Stimulated activated CD4-positive, alpha-beta T cell treated with anti-CD3 and anti-CD28 coated beads, Interleukin-12 subunit alpha, Interleukin-12 subunit beta, amount 100 ng/mL, for 48 hours (primary cell): ENCODE data around the gene GAB2.
"Not testable (repeated sequence)": the region's sequence is repeated elsewhere in the genome, so short reads cannot be mapped to it uniquely, and the experiment has no call there.

Experiments used
- DNase-seq, 3 donors: peaks; one replicate each; pipeline ENCODE4 v3.0.0-alpha.2; 2020; ENCODE audit warnings: low read depth in 2 of 3, low spot score in 1 of 3

The GAB2 gene

DNA sequence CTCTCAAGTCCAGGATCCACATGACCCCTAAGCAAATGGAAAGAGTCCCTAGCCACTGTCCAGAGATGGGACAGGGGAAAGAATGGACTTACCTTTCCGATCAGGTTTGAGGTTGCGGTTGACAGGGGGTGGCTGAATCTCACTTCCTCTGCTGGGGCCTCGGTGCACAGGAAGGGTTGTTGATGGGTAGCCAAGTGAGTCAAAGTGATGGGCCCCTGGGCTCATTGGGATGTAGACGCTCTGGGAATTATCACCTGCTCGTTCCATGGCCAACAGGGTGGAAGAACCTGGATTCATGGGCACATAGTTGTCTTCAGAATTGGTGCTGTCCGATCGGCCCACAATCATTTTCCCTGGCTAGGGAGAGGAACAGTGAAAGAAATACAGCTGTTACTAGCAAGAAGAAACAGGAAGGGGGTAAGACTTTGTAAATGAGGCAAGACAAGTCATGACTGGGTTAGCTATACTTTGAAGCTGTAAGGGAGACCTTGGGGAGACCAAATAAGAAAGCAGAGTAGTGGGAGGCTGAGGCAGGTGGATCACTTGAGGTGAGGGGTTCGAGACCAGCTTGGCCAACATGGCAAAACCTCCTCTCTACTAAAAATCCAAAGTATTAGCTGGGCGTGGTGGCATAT is 194.2 kb downstream of the GAB2 start:
- no peak for DNase-seq

DNA sequence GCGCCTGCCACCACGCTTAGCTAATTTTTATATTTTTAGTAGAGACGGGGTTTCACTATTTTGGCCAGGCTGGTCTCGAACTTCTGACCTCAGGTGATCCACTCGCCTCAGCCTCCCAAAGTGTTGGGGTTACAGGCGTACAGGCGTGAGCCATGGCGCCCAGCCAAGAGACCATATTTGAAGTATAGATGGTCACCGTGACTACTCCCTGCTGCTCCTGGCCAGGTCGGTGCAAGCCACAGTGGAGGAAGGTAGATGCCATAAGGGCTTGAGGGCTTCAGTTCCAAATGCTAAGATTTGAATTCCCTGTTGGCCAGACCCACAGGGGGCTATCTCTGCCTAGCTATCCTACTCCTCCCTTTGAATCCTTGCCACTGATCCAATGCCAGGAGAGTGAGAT is 194.9 kb downstream of the GAB2 start:
- DNase-seq: not testable (repeated sequence)

- DNase-seq: no peak
Measured at GRCh38 chr11:78221396-78222315, 196.0 kb downstream of the GAB2 start.

DNA sequence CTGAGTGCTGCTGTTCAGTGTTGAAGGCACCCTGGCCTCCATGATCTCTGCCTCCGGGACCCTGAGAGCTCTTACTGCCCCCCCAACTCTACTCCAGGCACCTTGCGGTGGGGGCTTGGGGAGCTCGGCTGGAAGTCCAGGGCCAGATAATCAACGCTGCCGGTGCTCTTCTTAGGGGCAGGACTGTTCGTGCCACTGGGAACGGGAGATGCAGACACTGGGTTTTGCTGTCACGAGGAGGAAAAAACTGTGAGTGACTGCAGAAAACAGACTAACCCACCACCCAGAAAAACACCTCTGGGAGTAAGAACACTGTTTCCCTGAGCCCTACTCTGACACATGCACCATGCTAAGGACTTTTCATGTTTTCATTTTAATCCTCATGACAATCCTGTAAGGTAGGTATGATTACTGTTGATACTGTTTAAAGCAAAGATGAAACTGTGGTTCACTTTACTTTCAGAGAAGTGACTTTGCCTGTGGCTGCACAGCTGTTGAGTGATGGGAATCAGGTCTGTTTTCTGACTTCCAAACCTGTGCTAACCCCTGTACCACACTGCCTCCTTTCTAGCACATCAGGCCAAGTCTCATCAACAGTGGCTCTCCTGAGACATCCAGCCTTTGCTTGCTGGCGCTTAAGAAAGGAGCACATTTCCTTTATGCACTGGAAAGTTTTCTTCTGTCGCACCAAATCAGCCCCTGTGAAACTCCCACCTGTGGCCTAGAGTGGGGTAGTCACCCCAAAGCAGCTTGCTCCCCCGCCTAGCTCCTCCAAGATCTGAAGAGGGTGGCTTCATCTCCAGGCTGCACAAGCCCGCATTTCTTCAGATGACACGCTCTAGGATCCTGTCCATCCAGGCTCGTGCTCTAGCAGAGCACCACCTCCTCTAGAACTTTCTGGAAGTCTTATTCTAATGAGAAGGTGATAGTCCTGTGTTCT is 197.1 kb downstream of the GAB2 start:
- DNase-seq: no peak

GRCh38 chr11:78219493-78220217 is 198.0 kb downstream of the GAB2 start:
- no peak for DNase-seq

DNA sequence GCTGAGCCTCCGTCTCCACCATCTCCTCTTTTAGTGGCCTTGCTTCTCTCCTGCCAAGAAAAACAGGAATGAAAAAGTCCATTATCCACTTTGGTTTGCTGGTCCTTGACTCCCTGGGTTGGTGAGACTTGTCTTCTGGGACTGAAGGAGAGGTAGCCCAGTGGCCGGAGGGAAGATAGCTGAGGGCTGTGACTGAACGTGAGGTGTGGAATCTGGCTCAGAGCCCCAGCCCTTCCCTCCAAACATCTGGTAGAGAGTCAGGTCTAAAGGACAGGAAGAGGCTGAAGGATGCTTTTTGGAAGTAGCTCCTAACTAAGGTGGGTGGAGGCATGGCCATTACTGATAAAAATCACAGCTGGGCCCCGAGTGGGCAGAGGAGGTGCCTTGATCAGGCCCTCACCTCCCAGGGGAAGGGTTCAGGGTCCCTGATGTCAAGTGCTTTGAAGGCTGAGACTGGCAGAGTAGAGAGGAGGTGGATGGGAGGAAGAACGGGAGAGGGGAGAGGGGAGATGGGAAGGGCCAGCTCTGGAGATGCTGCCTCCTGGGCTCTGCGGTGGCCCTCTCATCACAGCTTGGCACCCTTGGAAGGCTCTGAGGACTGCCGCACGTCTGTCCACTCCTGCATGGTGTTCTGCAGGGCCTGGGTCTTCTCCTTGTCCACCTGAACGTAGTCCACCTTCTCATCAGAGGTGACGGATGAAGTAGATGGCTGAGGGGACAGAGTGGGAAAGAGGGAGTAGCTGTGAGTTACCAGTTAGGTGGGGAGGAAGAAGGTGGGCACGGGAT is 198.7 kb downstream of the GAB2 start:
- no peak for DNase-seq

DNA sequence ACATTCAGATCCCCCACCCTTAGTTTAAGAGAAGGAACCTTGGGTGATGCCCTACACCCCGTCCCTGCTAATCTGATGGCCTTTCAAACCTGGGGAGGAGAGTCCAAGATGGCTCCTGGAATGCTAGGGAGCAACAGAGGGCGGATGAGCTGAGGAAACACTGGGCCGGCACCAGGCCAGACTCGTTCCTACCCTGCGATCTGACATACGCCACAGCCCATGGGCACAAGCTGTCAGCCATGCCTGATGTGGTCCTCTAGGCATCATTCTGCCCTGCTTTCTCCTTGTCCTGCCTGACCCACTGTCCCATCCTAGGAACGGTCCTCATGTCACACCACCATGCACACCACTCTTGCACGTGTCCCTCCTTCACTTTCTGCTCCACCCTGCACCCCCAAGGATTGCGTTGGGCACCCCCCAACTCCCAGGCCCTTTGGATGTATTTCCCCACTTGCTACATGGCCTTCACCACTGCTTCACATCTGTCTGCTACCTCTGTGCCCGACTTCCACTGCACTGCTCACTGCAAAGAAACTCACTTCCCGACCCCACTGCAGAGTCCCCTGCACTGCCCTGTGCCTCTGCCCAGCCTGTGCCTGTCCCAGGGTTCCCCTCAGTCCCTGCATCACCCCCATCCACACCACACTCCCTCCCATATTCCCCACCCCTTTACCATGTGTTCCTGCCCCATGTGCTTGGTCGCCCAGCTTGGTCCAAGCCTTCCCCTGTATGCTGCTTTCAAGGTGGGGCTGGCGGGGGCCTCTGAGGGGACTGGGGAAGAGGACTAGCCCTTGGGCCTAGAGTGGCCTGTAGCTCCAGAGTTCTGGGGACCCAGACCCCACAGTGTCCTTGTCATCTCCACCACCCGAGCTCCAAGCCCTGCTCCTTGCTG is 199.7 kb downstream of the GAB2 start:
- DNase-seq: no peak

DNA sequence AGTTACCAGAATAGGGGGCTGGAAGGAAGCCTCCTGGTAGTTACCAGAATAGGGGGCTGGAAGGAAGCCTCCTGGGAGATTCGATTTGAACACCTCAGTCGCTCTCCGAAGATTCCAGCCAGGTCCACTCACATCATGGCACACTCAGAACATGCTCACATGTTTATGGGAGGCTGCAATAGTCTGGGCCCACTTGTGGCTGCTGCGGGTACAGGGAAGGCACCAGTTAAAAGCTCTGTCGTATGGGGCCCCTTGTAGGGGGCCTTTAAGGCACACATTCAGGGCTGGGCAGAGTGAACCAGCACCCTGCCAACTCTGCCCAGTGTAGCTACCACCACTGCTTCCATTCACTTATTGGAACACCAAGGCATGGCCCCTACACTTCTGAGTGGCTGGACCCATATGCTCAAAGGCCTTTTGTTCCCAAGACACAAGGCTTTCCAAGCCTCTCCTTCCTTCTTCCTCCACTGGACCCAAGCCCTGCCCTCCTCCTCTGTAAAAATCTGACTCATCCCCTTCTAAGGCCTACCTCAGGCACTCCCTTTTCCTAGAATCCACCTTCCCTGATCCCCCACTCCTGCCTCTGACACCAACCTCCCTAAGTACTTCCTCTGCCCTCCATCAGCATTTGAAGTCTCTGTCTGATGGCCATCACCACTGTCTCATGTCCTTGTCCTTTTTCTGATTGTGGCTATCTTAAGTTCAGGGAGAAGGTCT is 200.9 kb downstream of the GAB2 start:
- DNase-seq: no peak

- DNase-seq: no peak
Measured at GRCh38 chr11:78216021-78216420, 201.6 kb downstream of the GAB2 start.

DNA sequence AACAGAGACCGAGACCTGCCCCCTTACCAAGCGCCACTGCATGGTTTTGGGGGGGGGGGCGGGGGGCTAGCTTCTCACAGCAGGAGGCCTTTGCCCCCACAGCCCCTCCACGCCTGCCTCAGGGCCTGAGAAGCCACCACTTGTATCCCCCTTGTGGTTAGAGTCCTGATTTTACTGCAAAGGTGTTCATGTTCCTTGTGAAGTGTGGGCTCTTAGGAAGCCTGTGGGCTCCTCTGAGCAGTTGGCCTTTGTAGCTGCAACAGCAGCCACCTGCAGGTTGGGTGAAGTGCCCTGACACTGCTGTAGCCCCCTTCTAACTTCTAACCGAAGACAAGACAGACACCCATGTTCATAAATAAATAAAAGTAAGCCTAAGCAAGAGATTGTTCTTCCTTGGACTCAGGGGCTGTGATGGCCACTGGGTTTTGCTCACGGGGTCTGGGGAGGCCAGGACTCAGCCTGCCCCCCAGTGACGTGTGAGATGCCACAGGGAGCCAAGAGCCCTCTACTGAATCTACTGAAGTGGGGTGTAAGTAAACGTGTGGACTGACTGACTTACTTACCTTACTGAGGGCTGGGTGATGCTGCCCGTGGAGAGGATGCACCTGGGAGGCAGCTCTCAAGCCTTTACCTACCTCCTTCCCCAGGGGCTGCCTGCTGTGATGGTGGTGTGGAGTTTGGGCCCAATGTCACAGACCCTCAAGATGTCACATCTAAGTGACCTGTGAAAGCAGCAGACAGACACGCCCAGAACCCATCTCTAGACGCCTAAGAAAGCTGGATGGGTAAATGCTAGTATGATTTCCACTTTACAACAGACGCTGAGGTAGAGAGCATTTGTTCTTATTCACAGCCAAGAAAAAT is 203.1 kb downstream of the GAB2 start:
- DNase-seq: no peak

GRCh38 chr11:78213526-78214330 is 203.9 kb downstream of the GAB2 start:
- DNase-seq: no peak

- DNase-seq: no peak
Measured at GRCh38 chr11:78212586-78213371, 204.8 kb downstream of the GAB2 start.

- DNase-seq: no peak
Measured at GRCh38 chr11:78211565-78211964, 206.1 kb downstream of the GAB2 start.

GRCh38 chr11:78210000-78210608 is 207.5 kb downstream of the GAB2 start:
- DNase-seq: no peak

DNA sequence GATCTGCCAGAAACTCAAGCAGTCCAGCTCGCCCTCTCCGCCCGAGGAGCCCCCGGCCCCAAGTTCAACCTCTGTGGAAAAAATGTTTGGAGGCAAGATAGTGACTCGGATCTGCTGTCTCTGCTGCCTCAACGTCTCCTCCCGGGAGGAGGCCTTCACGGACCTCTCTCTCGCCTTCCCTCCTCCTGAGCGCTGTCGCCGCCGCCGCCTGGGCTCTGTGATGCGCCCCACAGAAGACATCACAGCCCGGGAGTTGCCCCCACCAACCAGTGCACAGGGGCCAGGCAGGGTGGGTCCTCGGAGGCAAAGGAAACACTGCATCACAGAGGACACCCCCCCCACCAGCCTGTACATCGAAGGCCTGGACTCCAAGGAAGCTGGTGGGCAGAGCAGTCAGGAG is 208.1 kb downstream of the GAB2 start:
- no peak for DNase-seq
